ENCODE measurements around the gene FEV. TPM values are rescaled to one million over a fixed set of nuclear protein-coding genes. Genes with fewer than 3 reads are reported as not detected.

The FEV gene
- total RNA-seq, 1 donor, result not detected

GRCh38 chr2:218959761-218960308 lies 25.1 kb downstream of the FEV start:
- Histone ChIP-seq H3K4me3 (ENCODE audit: insufficient read depth, low read length) (peak overlapping the region; percentile 33), H2AFZ (ENCODE audit: low read length) (no peak overlapping the region)

DNA sequence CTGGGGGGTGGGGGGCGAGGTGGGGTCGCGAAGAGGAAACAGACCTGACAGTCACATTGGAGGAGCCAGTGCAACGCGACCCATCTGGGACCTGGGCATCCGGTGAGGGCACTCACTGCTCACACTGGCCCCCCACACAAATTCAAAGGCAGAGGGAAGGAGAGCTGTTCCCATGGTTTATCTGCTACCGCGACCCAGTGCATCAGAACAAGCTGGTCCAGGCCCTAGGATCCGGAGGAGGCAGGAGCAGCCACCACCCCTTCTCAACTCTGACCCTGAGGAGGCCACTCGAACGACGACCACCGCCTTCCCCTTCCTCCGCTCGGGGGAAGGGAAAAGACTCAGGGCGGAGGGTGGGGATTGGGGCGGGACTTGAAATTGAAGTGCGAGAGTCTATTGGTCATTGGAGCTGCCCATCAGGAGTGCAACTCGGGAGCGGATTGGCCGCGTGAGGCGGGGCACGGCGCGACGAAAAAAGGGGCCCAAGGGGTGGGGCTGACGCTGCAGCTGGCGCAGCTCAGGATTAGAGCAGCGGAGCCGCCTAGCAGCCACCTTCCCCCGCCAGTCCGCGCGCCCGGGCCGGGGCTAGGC lies 25.7 kb downstream of the FEV start, which contains the start of gene CDK5R2:
Gene CDK5R2 (plus strand): TSS at position 526 of the 591 bp plus-strand sequence. CDS start 155 bp downstream, outside the sequence.
- no peak for TF ChIP-seq CTCF (IDR thresholded peaks at IDR 0.05; ENCODE audit: extremely low read depth, low read depth, low read length)
- Histone ChIP-seq H3K4me3 (ENCODE audit: insufficient read depth, low read length) (peak within 1 kb of the TSS; percentile 33), H3K36me3 (ENCODE audit: insufficient read depth, low read length) (no peaks in the 10 kb centered on the region), H3K9me3 (ENCODE audit: low read depth, low read length) (no peaks in the 10 kb centered on the region), H3K27me3 (ENCODE audit: insufficient read depth, low read length) (peaks cover 73% of the 10 kb centered on the region), H3K4me2 (ENCODE audit: insufficient read depth, low read length) (peak within 1 kb of the TSS; percentile 51), H3K4me1 (ENCODE audit: insufficient read depth, low read length) (no peaks in the 10 kb centered on the region), H3K79me2 (ENCODE audit: insufficient read depth, low read length) (no peaks in the 10 kb centered on the region), H3K27ac (ENCODE audit: low read depth, low read length) (no peak within 1 kb of the TSS), H2AFZ (ENCODE audit: low read length) (no peak within 1 kb of the TSS), H4K20me1 (ENCODE audit: insufficient read depth, low read length) (no peaks in the 10 kb centered on the region)
- DNase-seq (ENCODE audit: insufficient read length, low spot score, missing footprints), result peak; percentile 99

More at GRCh38 chr2:218959761-218960308, 25.1 kb downstream of the FEV start:
- no peaks in the 10 kb centered on the region for H3K4me1 ChIP-seq (ENCODE audit: insufficient read depth, low read length)
- no peaks in the 10 kb centered on the region for H3K79me2 ChIP-seq (ENCODE audit: insufficient read depth, low read length)
- H3K27me3 ChIP-seq (ENCODE audit: insufficient read depth, low read length), result peaks cover 75% of the 10 kb centered on the region
- H3K27ac ChIP-seq (ENCODE audit: low read depth, low read length), result no peak overlapping the region
- DNase-seq (ENCODE audit: insufficient read length, low spot score, missing footprints), result peak; percentile 84
- no peak for TF ChIP-seq CTCF (IDR thresholded peaks at IDR 0.05; ENCODE audit: extremely low read depth, low read depth, low read length)
- H4K20me1 ChIP-seq (ENCODE audit: insufficient read depth, low read length), result no peaks in the 10 kb centered on the region
- H3K9me3 ChIP-seq (ENCODE audit: low read depth, low read length), result no peaks in the 10 kb centered on the region
- H3K4me2 ChIP-seq (ENCODE audit: insufficient read depth, low read length), result peak overlapping the region; percentile 51
- no peaks in the 10 kb centered on the region for H3K36me3 ChIP-seq (ENCODE audit: insufficient read depth, low read length)

GRCh38 chr2:218958276-218958675 lies 26.7 kb downstream of the FEV start:
- no peaks in the 10 kb centered on the region for H3K9me3 ChIP-seq (ENCODE audit: low read depth, low read length)
- no peaks in the 10 kb centered on the region for H3K79me2 ChIP-seq (ENCODE audit: insufficient read depth, low read length)
- no peak overlapping the region for H2AFZ ChIP-seq (ENCODE audit: low read length)
- peaks cover 66% of the 10 kb centered on the region for H3K27me3 ChIP-seq (ENCODE audit: insufficient read depth, low read length)
- H3K4me2 ChIP-seq (ENCODE audit: insufficient read depth, low read length), result no peak overlapping the region
- H3K4me1 ChIP-seq (ENCODE audit: insufficient read depth, low read length), result no peaks in the 10 kb centered on the region
- no peak overlapping the region for H3K4me3 ChIP-seq (ENCODE audit: insufficient read depth, low read length)
- DNase-seq (ENCODE audit: insufficient read length, low spot score, missing footprints), result no peak
- no peaks in the 10 kb centered on the region for H3K36me3 ChIP-seq (ENCODE audit: insufficient read depth, low read length)
- H3K27ac ChIP-seq (ENCODE audit: low read depth, low read length), result no peak overlapping the region
- no peak for TF ChIP-seq CTCF (IDR thresholded peaks at IDR 0.05; ENCODE audit: extremely low read depth, low read depth, low read length)
- no peaks in the 10 kb centered on the region for H4K20me1 ChIP-seq (ENCODE audit: insufficient read depth, low read length)

GRCh38 chr2:218957671-218958070 lies 27.3 kb downstream of the FEV start:
- H2AFZ ChIP-seq (ENCODE audit: low read length), result no peak overlapping the region
- no peak overlapping the region for H3K27ac ChIP-seq (ENCODE audit: low read depth, low read length)
- H3K79me2 ChIP-seq (ENCODE audit: insufficient read depth, low read length), result no peaks in the 10 kb centered on the region
- DNase-seq (ENCODE audit: insufficient read length, low spot score, missing footprints), result no peak
- no peak overlapping the region for H3K4me2 ChIP-seq (ENCODE audit: insufficient read depth, low read length)
- peaks cover 66% of the 10 kb centered on the region for H3K27me3 ChIP-seq (ENCODE audit: insufficient read depth, low read length)
- H4K20me1 ChIP-seq (ENCODE audit: insufficient read depth, low read length), result no peaks in the 10 kb centered on the region
- H3K36me3 ChIP-seq (ENCODE audit: insufficient read depth, low read length), result no peaks in the 10 kb centered on the region
- H3K9me3 ChIP-seq (ENCODE audit: low read depth, low read length), result no peaks in the 10 kb centered on the region
- no peaks in the 10 kb centered on the region for H3K4me1 ChIP-seq (ENCODE audit: insufficient read depth, low read length)
- H3K4me3 ChIP-seq (ENCODE audit: insufficient read depth, low read length), result no peak overlapping the region
- no peak for TF ChIP-seq CTCF (IDR thresholded peaks at IDR 0.05; ENCODE audit: extremely low read depth, low read depth, low read length)

All from osteoblast (primary cell).